Gastrocnemius medialis (tissue), 4 donors: ENCODE data around the gene ISOC2.

ENCODE experiments used
- POLR2A ChIP-seq, 2 donors: fragments of 450-650 bp; IDR thresholded peaks; one replicate each; pipeline ENCODE4 v1.6.1; 2017; ENCODE audit warnings: antibody characterized with exemption in 2 of 2, mild to moderate bottlenecking in 2 of 2, moderate library complexity in 2 of 2
- TF ChIP-seq, protein P1 (sequence below), 5 experiments: fragments of 450-650 bp in 3 of 5; fragments of 200-600 bp in 2 of 5; sonication (generic) in 2 of 5; IDR thresholded peaks in 4 of 5; conservative IDR thresholded peaks in 1 of 5; 1 replicate in 4 of 5; 2 replicates in 1 of 5; pipeline ENCODE4 v1.5.1; 2016 to 2019; ENCODE audit warnings: antibody characterized with exemption in 5 of 5, mild to moderate bottlenecking in 3 of 5, moderate library complexity in 3 of 5

DNA sequence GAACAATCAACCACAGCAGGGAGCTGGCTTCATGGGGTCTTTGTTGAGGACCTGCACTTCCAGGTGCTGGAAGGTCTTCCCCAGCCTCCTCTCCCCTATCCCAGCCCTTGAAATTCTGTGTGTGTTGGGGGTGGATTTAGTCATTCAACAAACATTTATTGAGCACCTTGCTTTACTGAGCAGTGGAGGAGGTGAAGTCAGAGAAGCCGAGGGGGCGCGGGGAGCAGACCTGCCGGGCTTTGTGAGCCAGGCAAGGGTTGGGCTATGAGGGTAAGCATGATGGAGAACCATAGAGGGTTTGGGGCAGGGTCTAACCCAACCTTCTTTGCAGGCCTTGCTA is 6.6 kb upstream of the ISOC2 start:
- no peak for TF ChIP-seq POLR2A (IDR thresholded peaks at IDR 0.05)
- TF ChIP-seq, protein P1, sequence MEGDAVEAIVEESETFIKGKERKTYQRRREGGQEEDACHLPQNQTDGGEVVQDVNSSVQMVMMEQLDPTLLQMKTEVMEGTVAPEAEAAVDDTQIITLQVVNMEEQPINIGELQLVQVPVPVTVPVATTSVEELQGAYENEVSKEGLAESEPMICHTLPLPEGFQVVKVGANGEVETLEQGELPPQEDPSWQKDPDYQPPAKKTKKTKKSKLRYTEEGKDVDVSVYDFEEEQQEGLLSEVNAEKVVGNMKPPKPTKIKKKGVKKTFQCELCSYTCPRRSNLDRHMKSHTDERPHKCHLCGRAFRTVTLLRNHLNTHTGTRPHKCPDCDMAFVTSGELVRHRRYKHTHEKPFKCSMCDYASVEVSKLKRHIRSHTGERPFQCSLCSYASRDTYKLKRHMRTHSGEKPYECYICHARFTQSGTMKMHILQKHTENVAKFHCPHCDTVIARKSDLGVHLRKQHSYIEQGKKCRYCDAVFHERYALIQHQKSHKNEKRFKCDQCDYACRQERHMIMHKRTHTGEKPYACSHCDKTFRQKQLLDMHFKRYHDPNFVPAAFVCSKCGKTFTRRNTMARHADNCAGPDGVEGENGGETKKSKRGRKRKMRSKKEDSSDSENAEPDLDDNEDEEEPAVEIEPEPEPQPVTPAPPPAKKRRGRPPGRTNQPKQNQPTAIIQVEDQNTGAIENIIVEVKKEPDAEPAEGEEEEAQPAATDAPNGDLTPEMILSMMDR (IDR thresholded peaks at IDR 0.05 in 4 of 5, conservative IDR thresholded peaks at IDR 0.05 in 1 of 5): no peak
